CD4-positive, CD25-positive, alpha-beta regulatory T cell (primary cell): ENCODE measurements around the gene ADORA1. TPM values are rescaled to one million over a fixed set of nuclear protein-coding genes. Genes with fewer than 3 reads are reported as not detected.

Source experiments
- ATAC-seq, 2 donors: fragments of 150-1000 bp; cut with Tn5 transposase; one replicate each; pipeline ENCODE4 v1.10.0; 2021; ENCODE audit warnings: low read depth in 2 of 2, moderate number of reproducible peaks in 2 of 2, moderate library complexity in 1 of 2
- DNase-seq, 3 donors: peaks; one replicate each; pipeline versions ENCODE4 v3.0.0 to v3.0.0-alpha.2; 2012 to 2022; ENCODE audit warnings: mixed read lengths in 1 of 3
- H3K27ac ChIP-seq: one replicate; pipeline ENCODE4 v1.7.0; 2013; ENCODE audit warnings: mild to moderate bottlenecking, low read length; ENCODE audit not compliant: insufficient read depth, poor library complexity, severe bottlenecking
- H3K27me3 ChIP-seq: one replicate; pipeline ENCODE4 v1.7.0; 2013; ENCODE audit warnings: low read length; ENCODE audit not compliant: control insufficient read depth, insufficient read depth
- H3K36me3 ChIP-seq: one replicate; pipeline ENCODE4 v1.7.0; 2013; ENCODE audit warnings: mild to moderate bottlenecking, low read length, moderate library complexity; ENCODE audit not compliant: control insufficient read depth, insufficient read depth
- H3K4me1 ChIP-seq: 2 replicates; pipeline ENCODE4 v1.7.0; 2013; ENCODE audit warnings: mild to moderate bottlenecking, low read length; ENCODE audit not compliant: insufficient read depth, control insufficient read depth, poor library complexity, severe bottlenecking
- H3K4me3 ChIP-seq: one replicate; pipeline ENCODE4 v1.7.0; 2013; ENCODE audit warnings: low read depth, mild to moderate bottlenecking, low read length, moderate library complexity
- H3K9me3 ChIP-seq, 2 experiments: 1 replicate in 1 of 2; 2 replicates in 1 of 2; pipeline ENCODE4 v1.7.0; 2013; ENCODE audit warnings: low read length in 2 of 2, mild to moderate bottlenecking in 1 of 2, moderate library complexity in 1 of 2; ENCODE audit not compliant: control insufficient read depth in 2 of 2
- H3K27ac Mint-ChIP-seq, 3 donors: one replicate each; pipeline ENCODE4 v1.8.0; 2020 to 2022; ENCODE audit warnings: mild to moderate bottlenecking in 3 of 3, mixed read lengths in 3 of 3, moderate library complexity in 2 of 3
- H3K27me3 Mint-ChIP-seq: one replicate; pipeline ENCODE4 v1.8.0; 2022; ENCODE audit warnings: mild to moderate bottlenecking, mixed read lengths
- H3K36me3 Mint-ChIP-seq: one replicate; pipeline ENCODE4 v1.8.0; 2020; ENCODE audit warnings: mixed read lengths
- H3K4me1 Mint-ChIP-seq, 4 donors: one replicate each; pipeline ENCODE4 v1.8.0; 2020 to 2022; ENCODE audit warnings: mixed read lengths in 4 of 4, mild to moderate bottlenecking in 1 of 4
- H3K4me3 Mint-ChIP-seq, 4 donors: one replicate each; pipeline ENCODE4 v1.8.0; 2020 to 2022; ENCODE audit warnings: mild to moderate bottlenecking in 4 of 4, mixed read lengths in 4 of 4, moderate library complexity in 3 of 4
- H3K9me3 Mint-ChIP-seq, 7 donors: one replicate each; pipeline ENCODE4 v1.8.0; 2020 to 2022; ENCODE audit warnings: mixed read lengths in 7 of 7, mild to moderate bottlenecking in 3 of 7, moderate library complexity in 2 of 7
- polyA plus RNA-seq, 4 donors: library from polyadenylated mRNA; unstranded; fragments of 300-500 nt; fragmentation: Illumina TruSeq; gene quantifications; one replicate each; pipeline ENCODE4 v1.2.3, GENCODE V29; 2021
- total RNA-seq: library from RNA; stranded (reverse); gene quantifications from one replicate; pipeline ENCODE4 v1.2.3, GENCODE V29; 2022

ADORA1 gene
- total and polyA plus RNA-seq, 5 donors from 2014 or later = not detected

DNA sequence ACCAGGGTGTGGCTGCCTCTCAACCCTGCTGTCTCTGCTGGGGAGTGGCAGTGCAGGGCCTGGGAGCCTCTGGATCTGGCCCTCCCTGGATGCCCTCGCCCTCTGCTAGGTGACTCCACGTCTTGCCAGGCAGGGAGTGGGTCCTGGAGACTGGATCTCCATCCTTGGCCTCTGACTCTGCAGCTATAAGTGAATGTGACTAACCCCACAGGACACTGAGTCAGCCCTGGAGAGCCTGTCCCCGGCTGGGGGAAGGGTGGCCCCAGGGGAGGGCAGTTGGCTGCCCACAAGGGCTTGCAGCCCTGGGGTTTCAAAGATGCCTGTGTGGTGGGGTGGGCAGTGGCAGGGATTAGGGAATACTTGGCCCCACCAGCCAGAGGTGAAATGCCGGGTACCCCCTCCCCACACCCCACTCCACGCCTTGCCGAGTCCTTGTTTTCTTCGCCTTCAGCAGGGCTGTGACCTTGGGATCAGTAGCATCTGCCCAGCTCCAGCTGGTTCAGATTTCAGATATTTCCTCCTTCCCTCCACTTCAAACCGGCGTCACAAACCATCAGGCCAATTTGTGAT lies 50.0 kb downstream of the ADORA1 start:
- H3K4me1 ChIP-seq = no peaks in the 10 kb centered on the region
- Mint-ChIP-seq H3K9me3 (no peaks in the 10 kb centered on the region), H3K27me3 (peaks cover 9% of the 10 kb centered on the region), H3K4me3 (no peak overlapping the region), H3K36me3 (no peaks in the 10 kb centered on the region), H3K27ac (no peak overlapping the region), H3K4me1 (no peaks in the 10 kb centered on the region)
- no peak for ATAC-seq
- no peak for DNase-seq
- H3K9me3 ChIP-seq = no peaks in the 10 kb centered on the region
- no peaks in the 10 kb centered on the region for H3K36me3 ChIP-seq
- H3K27ac ChIP-seq = no peak overlapping the region
- H3K27me3 ChIP-seq = no peaks in the 10 kb centered on the region
- H3K4me3 ChIP-seq = no peak overlapping the region

DNA sequence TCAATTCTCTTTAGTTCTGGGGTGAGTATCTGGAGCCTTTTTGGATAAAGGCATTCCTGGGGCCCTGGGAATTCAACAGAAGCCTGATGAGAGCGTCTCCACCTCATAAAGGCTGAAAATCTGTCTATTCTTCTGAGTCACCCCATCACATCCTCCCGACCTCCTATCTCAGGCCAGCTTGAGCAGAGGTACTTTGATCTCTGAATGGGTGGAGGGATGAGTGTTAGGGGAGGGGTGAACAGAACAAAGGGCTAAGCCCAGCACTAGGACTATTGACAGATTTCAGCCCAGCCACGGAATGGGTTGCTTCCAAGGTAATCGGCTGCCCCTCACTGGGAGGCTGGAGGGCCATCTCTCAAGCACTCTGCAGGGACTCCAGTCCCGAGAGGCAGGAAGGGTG lies 50.6 kb downstream of the ADORA1 start:
- Histone ChIP-seq H3K4me3 (no peak overlapping the region), H3K36me3 (no peaks in the 10 kb centered on the region), H3K27me3 (no peaks in the 10 kb centered on the region), H3K9me3 (no peaks in the 10 kb centered on the region), H3K4me1 (no peaks in the 10 kb centered on the region), H3K27ac (no peak overlapping the region)
- DNase-seq = no peak
- Mint-ChIP-seq H3K36me3 (no peaks in the 10 kb centered on the region), H3K27ac (no peak overlapping the region), H3K4me3 (no peak overlapping the region), H3K9me3 (no peaks in the 10 kb centered on the region), H3K27me3 (peaks cover 9% of the 10 kb centered on the region), H3K4me1 (no peaks in the 10 kb centered on the region)
- ATAC-seq = no peak

DNA sequence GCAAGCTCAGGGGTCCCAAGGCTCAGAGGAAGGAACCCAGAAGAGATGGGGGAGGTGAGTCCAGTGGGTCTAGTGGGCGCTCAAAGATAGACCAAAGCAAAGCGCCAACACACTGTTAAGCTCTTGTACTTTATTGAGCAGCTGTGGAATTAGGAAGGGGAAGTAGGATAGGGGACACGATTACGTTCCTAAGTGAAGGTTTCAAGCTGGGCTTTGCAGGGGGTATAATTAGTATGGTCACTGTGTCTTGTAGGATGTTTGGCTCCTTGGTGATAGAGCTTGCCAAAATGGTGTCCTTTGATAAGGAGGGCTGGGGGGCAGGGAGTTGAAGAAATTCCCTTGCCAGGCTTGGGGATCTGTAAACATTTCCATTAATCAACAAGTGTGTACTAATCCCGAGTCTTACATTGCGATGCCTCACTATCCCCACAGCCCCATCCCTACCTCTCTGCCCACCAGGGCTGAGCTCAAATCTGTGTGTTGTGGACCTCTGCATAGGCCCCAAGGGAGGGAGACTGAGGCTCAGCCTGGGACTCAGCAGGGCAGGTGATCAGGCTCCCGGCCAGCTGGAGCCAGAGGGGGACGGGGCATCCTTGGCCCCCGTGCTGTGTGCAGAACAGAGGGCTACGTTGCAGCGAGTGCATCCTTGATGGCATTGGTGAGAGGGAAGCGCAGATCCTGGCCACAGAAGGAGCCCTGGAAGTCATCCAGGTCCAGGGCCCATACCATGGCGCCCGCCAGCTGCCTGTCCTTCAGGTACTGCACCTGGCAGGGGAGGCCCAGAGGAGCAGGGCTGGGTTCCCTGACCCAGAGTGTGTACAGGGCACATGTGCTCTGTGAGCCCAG lies 51.5 kb downstream of the ADORA1 start:
- no peaks in the 10 kb centered on the region for H3K36me3 Mint-ChIP-seq
- ATAC-seq (no peak), DNase-seq (no peak)
- Histone ChIP-seq H3K9me3 (no peaks in the 10 kb centered on the region), H3K4me3 (no peak overlapping the region), H3K4me1 (no peaks in the 10 kb centered on the region), H3K27me3 (no peaks in the 10 kb centered on the region), H3K36me3 (no peaks in the 10 kb centered on the region), H3K27ac (no peak overlapping the region)
- no peak overlapping the region for H3K27ac Mint-ChIP-seq
- no peaks in the 10 kb centered on the region for H3K4me1 Mint-ChIP-seq
- peaks cover 9% of the 10 kb centered on the region for H3K27me3 Mint-ChIP-seq
- no peaks in the 10 kb centered on the region for H3K9me3 Mint-ChIP-seq
- no peak overlapping the region for H3K4me3 Mint-ChIP-seq

DNA sequence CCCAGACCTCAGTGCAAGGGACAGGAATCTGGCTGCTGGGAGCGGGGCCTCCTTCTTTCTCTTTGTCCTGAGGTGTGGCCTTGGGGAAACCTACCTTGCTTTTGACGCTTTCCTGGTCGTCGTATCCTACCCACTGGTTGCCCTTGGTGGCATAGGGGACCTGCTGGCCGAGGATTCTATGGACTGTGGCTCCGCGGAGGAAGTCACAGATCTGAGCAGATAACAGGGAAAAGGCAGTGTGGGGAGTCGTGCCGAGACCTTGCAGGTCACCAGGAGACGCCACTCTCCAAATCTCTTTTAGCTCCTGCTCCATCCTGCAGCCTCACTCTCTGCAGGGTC lies 52.1 kb downstream of the ADORA1 start:
- Mint-ChIP-seq H3K9me3 (no peaks in the 10 kb centered on the region), H3K4me3 (no peak overlapping the region), H3K27me3 (peaks cover 5% of the 10 kb centered on the region), H3K4me1 (no peaks in the 10 kb centered on the region), H3K36me3 (no peaks in the 10 kb centered on the region), H3K27ac (no peak overlapping the region)
- no peaks in the 10 kb centered on the region for H3K27me3 ChIP-seq
- H3K36me3 ChIP-seq = no peaks in the 10 kb centered on the region
- no peaks in the 10 kb centered on the region for H3K9me3 ChIP-seq
- no peaks in the 10 kb centered on the region for H3K4me1 ChIP-seq
- ATAC-seq (no peak), DNase-seq (no peak)
- H3K27ac ChIP-seq = no peak overlapping the region
- no peak overlapping the region for H3K4me3 ChIP-seq

DNA sequence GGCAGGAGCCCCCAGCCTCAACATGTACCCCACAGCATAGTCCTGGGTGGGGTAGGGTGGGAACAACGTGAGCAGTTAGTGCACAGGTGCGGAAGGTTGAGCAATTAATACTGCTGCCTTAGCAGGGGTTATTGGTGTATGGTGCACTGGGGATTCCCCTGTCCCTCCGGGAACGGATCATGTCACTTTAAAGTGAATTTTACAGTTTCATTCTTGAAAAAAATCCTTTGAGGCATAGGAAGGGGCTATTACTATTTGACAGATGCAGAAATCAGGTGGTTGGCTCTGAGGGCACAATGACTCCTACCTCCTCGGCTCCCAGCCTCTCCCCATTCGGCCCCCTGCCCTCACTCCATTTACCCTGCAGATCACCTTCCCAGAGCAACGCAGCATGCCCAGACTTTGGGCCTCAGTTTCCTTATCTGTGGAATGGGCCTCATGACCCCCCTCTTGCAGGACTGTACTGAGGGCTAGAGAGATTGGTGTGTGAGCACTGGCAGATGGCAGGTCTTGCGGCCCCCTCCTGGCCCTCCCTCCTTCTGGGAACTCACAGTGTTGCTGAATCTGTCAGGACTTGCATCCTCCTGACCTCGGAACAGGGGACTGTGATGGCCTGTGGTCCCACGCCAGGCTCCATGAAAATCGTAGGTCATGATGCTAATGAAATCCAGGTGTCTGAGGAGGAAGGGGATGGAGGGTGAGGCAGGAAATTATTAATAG lies 53.2 kb downstream of the ADORA1 start:
- H3K4me3 ChIP-seq = no peak overlapping the region
- H3K27ac Mint-ChIP-seq = no peak overlapping the region
- ATAC-seq = no peak
- no peak overlapping the region for H3K27ac ChIP-seq
- DNase-seq = no peak
- no peaks in the 10 kb centered on the region for H3K36me3 ChIP-seq
- no peaks in the 10 kb centered on the region for H3K9me3 ChIP-seq
- H3K9me3 Mint-ChIP-seq = no peaks in the 10 kb centered on the region
- H3K27me3 ChIP-seq = no peaks in the 10 kb centered on the region
- no peaks in the 10 kb centered on the region for H3K4me1 ChIP-seq
- H3K36me3 Mint-ChIP-seq = no peaks in the 10 kb centered on the region
- H3K4me3 Mint-ChIP-seq = no peak overlapping the region
- peaks cover 5% of the 10 kb centered on the region for H3K27me3 Mint-ChIP-seq
- H3K4me1 Mint-ChIP-seq = no peaks in the 10 kb centered on the region

DNA sequence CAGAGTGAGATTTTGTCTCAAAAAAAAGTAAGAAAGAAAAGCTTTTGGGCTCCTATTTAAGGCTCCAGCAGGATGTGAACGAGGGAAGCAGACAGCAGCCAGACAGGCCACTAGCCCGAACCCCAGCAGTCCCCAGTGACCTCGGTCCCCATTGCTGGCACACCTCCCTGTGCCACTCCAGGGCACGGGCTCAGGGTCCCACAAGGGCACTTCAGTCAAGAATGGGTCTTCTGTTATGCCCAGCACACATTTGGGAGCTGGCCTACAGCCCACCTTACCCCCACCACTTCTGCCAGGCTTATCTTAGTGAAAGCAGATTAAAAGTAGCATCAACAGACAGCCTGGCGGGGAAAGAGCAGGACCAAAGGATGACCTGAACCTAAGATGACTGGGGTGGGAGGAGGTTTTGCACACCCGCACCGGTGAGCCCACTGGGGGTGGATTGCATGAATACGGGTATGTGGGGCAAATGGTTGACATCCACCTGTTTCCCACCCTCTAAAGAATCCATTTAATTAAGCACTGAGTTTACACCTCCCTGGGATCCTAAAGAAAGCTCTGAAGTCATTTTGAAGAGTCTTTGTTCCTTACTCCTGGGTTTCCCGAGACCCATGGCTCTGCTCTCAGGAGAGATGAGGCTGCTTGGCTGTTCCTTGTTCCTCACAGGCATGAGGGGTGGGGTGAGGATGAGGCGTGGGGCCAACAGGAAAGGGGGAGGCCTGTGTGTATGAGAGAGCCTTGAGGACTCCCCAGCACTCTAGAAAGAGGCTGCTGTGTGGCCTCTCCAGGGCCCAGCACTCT lies 54.3 kb downstream of the ADORA1 start:
- Histone ChIP-seq H3K4me3 (no peak overlapping the region), H3K4me1 (no peaks in the 10 kb centered on the region), H3K27ac (no peak overlapping the region), H3K9me3 (no peaks in the 10 kb centered on the region), H3K27me3 (no peaks in the 10 kb centered on the region), H3K36me3 (no peaks in the 10 kb centered on the region)
- no peaks in the 10 kb centered on the region for H3K9me3 Mint-ChIP-seq
- no peak for ATAC-seq
- no peaks in the 10 kb centered on the region for H3K36me3 Mint-ChIP-seq
- no peak for DNase-seq
- H3K4me3 Mint-ChIP-seq = no peak overlapping the region
- no peak overlapping the region for H3K27ac Mint-ChIP-seq
- H3K4me1 Mint-ChIP-seq = no peaks in the 10 kb centered on the region
- peaks cover 11% of the 10 kb centered on the region for H3K27me3 Mint-ChIP-seq

DNA sequence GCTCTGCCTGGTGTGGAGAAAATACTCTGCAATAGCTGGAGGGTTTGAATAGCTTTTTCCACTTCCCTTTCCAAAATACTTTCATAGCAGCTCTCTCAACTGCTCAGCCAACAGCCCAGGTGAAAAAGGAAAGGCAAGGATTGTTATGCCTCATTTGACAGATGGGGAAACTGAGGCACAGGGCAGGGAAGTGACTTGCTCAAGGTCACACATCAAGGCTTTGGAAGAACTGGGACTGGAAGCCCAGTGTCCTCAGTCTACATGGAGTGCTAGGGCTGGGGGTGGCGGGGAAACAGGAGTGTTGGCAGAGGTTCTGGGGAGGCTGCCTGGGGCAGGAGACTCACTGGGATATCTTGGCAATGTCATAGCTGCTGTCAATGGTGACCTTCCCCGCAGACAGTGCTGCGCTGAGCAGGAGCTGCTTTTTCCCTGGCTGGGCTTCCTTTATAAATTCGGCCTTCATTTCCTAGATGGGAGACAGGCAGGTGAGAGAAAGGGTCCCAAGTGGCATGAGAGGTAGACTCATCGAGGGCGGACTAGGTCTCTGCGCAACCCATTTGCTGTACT lies 54.9 kb downstream of the ADORA1 start:
- H3K9me3 Mint-ChIP-seq = no peaks in the 10 kb centered on the region
- H3K27ac ChIP-seq = no peak overlapping the region
- H3K4me3 ChIP-seq = no peak overlapping the region
- no peaks in the 10 kb centered on the region for H3K4me1 ChIP-seq
- ATAC-seq (no peak), DNase-seq (no peak)
- H3K36me3 ChIP-seq = no peaks in the 10 kb centered on the region
- no peak overlapping the region for H3K27ac Mint-ChIP-seq
- H3K9me3 ChIP-seq = no peaks in the 10 kb centered on the region
- no peak overlapping the region for H3K4me3 Mint-ChIP-seq
- H3K27me3 Mint-ChIP-seq = peaks cover 12% of the 10 kb centered on the region
- H3K27me3 ChIP-seq = no peaks in the 10 kb centered on the region
- no peaks in the 10 kb centered on the region for H3K4me1 Mint-ChIP-seq
- H3K36me3 Mint-ChIP-seq = no peaks in the 10 kb centered on the region
